HG02884 (cell line): ENCODE results near the gene SMIM38.
"Not testable (repeated sequence)": the region's sequence is repeated elsewhere in the genome, so short reads cannot be mapped to it uniquely, and the experiment has no call there.

Experiments
- ATAC-seq: cut with Tn5 transposase; IDR thresholded peaks from one replicate; pipeline ENCODE4 v1.9.1; 2021; ENCODE audit warnings: mild to moderate bottlenecking, moderate library complexity; ENCODE audit not compliant: unreplicated experiment

The SMIM38 gene

DNA sequence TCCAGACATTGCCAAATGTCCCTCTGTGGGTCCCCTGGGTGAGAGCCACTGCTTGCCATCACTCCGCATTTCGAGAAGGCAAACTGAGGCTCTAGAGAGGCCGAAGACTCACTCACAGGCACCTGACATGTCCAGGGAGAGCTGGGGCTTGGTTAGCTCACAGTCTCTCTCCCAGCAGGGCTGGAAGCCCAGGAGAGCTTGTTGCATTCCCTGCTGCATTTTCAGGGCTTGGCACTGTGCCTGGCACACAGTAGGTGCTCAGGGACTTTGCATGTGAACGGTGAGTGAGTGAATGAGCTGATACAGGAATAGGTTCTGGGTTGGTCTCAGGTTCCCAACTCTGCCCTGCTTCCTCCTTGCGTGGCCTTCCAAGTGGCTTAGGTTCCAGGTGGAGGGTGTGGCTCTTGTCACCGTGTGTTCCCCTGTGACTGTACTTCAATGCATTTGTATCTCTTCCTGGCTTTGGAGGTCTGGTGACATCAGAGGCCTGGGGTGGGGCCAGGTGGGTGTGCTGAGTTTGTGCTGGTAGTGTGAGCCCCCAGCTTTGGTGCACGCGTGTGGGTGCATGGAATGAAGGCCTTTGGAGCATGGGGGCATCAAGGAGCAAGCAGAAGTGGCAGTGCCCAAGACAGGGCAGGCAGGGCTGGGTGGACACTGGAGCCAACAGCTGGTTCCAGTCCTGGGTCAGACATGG is 18.4 kb upstream of the SMIM38 start:
- ATAC-seq = no peak

GRCh38 chr11:69138265-69138664 is 17.5 kb upstream of the SMIM38 start:
- no peak for ATAC-seq

- not testable (repeated sequence) for ATAC-seq
Observed at GRCh38 chr11:69140161-69140560, 15.6 kb upstream of the SMIM38 start.

GRCh38 chr11:69140635-69141034 is 15.1 kb upstream of the SMIM38 start:
- ATAC-seq = no peak

DNA sequence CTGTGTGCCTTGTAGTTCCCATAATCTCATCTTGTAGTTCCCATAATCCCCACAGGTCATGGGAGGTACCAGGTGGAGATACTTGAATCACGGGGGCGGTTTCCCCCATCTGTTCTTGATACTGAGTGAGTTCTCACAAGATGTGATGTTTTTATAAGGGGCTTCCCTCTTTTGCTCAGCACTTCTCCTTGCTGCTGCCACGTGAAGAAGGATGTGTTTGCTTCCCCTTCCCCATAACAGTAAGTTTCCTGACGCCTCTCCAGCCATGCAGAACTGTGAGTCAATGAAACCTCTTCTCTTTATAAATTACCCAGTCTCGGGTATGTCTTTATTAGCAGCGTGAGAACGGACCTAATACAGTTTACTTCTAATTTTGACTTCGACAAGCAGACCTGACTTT is 14.0 kb upstream of the SMIM38 start:
- no peak for ATAC-seq

GRCh38 chr11:69142895-69143294 is 12.8 kb upstream of the SMIM38 start:
- ATAC-seq = no peak

GRCh38 chr11:69144316-69145049 is 11.3 kb upstream of the SMIM38 start:
- no peak for ATAC-seq

DNA sequence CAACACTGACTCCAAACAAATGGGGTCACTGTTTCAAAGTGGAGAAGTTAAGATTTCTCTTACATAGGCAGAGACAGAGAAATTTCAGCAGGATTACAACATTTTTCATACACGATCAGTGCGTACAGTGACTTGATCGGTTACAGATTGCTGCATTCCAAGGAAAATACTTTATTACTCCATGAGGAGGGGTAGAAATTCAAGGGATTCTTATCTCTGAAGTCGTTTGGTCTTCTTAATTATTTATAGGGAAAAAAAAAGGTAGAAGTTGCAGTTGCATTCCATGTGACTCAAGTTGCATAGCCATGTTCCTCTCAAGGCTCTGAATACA is 10.7 kb upstream of the SMIM38 start:
- no peak for ATAC-seq

DNA sequence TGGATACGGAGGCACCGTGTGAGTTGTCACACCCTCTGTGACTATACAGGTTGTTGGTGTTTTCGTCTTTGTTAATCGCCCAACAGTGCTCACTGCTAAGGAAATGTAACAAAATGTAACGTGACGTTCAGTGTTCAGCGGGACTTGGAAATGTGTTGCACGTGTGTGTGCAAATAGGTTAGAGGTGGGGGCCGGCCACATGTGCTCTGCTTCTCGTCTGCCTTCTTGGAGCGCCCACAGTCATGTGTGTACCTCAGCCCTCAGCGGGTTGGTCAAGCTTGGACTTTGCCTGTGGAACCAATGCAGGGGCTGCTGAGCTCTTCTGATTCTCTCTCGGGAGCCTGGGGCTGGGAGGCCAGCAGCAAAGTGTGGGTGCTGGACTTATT is 7.4 kb upstream of the SMIM38 start:
- no peak for ATAC-seq

DNA sequence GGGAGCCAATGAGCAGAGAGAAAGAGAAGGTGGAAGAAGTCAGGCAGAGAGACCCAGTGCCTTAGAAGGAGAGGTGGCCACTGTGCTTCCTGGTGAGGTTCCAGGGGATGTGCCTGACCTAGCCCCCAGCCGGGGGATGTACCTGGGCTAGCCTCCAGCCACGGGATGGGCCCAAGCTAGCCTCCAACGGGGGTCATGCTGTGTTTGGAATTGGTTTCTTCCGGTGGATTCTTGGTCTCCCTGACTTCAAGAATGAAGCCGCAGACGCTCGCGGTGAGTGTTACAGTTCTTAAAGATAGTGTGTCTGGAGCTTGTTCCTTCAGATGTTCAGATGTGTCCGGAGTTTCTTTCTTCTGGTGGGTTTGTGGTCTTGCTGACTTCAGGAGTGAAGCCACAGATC is 6.9 kb upstream of the SMIM38 start:
- no peak for ATAC-seq

DNA sequence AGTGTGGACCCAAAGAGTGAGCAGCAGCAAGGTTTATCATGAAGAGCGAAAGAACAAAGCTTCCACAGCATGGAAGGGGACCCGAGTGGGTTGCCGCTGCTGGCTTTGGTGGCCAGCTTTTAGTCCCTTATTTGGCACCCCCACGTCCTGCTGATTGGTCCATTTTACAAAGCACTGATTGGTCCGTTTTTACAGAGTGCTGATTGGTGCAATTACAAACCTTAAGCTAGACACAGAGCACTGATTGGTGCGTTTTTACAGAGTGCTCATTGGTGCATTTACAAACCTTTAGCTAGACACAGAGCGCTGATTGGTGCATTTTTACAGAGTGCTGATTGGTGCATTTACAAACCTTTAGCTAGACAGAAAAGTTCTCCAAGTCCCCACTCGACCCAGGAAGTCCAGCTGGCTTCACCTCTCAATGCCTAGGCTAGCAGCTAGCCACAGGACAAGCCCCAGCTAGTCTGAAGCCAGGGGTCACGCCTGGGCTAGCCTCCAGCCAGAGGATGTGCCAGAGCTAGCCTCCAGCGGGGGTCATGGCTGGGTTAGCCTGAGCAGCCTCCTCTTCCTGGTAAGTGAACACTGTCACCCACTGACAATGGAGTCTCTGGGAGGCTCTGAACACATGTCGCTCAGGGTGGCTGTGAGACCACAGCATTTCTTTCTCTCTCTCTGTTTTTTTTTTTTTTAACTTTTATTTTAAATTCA is 6.2 kb upstream of the SMIM38 start:
- not testable (repeated sequence) for ATAC-seq

GRCh38 chr11:69150175-69150574 is 5.6 kb upstream of the SMIM38 start:
- no peak for ATAC-seq

DNA sequence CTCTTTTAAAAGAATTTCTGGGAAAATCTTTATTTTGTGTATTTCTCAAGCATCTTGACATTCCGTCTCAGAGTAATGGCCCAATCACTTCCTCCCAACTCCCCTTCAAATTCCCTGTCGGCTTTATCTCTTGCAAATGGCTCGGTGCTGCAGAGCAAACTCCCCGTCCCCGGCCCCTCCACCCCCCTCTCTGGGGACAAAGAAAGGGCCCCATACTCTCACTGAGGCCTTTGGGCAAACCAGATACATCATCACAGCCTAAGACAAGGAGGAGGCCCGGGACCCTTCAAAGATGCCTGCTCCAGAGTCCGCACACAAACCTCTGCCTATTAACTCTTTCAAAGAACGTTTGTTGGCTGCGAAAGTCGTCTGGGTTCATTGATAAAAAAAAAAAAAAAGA is 3.9 kb upstream of the SMIM38 start:
- ATAC-seq = no peak

- no peak for ATAC-seq
Observed at GRCh38 chr11:69152733-69153421, 2.9 kb upstream of the SMIM38 start.

DNA sequence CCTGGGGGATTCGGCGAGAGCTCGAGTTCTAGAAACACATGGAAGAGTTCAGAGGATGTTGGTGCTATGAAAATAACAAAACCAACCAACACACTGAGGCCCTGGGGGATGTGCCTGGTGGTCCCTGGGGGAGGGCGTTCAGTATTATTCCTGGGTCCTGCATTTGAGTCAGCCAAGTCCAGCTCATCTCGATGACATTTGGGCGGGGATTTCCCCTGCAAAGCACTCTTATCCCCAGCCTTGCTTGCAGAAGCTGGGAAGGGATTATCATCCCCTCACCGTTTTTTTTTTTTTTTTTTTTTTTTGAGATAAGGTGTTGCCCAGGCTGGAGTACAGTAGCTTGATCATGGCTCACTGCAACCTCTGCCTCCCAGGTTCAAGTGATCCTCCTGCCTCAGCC is 2.1 kb upstream of the SMIM38 start:
- ATAC-seq = no peak

DNA sequence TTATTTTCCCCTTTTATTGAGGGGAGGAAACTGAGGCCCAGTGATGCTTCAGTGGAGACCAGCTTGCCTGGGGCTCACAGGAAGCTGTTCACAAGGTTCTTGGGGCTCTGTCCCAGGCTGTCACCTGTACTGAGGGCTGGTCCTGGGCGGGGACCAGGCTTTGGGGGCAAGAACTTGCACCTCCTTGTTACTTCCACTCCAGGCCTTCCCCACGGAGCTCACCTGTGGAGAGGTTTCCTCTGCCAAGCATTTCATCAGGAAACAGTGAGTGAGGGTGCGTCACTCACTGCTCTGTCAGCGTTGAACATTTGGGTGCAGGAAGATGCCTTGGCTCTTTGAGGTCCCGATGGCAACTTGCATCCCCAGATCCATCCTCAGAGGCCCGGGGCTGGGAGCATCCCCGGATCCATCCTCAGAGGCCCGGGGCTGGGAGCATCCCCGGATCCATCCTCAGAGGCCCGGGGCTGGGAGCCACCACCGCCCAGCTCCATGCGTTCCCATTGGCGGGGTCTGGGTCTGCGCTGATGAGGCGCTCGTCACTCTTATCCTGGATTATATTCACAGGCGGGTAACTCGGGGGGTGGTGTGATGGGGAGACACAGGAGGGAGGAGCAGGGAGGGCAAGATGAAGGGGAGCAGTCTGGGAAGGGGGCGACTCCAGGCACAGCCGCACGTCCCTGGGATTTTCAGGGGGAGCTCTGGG is 1.4 kb upstream of the SMIM38 start:
- no peak for ATAC-seq

DNA sequence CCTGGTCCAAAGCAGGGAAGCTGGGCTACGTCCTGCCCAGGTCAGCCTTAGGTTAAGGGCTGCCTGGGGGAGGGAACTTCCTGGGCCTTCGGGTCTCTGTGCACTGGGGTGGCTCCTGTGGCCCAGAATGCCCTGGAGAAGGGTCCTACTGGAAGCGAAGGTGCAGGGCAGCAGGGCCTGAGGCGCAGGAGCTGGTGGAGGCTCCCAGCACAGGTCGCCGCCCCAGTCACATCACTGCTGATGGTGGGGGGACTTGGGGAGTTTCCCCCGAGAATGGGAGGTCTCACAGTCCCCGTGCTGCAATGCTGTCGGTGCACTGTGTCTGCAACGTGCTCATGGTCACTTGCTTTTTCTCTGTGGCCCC is 815 bp upstream of the SMIM38 start:
- no peak for ATAC-seq

- ATAC-seq = no peak
Observed at GRCh38 chr11:69156235-69156639, 502 bp downstream of the SMIM38 start.

GRCh38 chr11:69156673-69157155 is 979 bp downstream of the SMIM38 start:
- no peak for ATAC-seq

GRCh38 chr11:69157156-69157821 is 1.6 kb downstream of the SMIM38 start:
- no peak for ATAC-seq
